OCI-LY3 (cell line): Measurements from ENCODE around the gene COX11.

Source experiments
- EZH2phosphoT487 ChIP-seq: fragments of 200-600 bp; shearing (Covaris generic); IDR thresholded peaks from 2 replicates; pipeline ENCODE4 v1.6.1; 2018; ENCODE audit warnings: antibody characterized with exemption, mixed run types, low read depth
- TF ChIP-seq, protein P1 (sequence below): fragments of 200-600, 300-600 bp; sonication (generic); IDR thresholded peaks from 2 replicates; pipeline ENCODE4 v1.5.1; 2014; ENCODE audit warnings: antibody characterized with exemption, low read length, low read depth

- TF ChIP-seq, protein P1, sequence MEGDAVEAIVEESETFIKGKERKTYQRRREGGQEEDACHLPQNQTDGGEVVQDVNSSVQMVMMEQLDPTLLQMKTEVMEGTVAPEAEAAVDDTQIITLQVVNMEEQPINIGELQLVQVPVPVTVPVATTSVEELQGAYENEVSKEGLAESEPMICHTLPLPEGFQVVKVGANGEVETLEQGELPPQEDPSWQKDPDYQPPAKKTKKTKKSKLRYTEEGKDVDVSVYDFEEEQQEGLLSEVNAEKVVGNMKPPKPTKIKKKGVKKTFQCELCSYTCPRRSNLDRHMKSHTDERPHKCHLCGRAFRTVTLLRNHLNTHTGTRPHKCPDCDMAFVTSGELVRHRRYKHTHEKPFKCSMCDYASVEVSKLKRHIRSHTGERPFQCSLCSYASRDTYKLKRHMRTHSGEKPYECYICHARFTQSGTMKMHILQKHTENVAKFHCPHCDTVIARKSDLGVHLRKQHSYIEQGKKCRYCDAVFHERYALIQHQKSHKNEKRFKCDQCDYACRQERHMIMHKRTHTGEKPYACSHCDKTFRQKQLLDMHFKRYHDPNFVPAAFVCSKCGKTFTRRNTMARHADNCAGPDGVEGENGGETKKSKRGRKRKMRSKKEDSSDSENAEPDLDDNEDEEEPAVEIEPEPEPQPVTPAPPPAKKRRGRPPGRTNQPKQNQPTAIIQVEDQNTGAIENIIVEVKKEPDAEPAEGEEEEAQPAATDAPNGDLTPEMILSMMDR = no peak
- TF ChIP-seq EZH2phosphoT487 = no peak
Observed at GRCh38 chr17:54951286-54951685, 17.2 kb downstream of the COX11 start.
